ENCODE data around the gene GLRA3. TPM values are rescaled to one million over a fixed set of nuclear protein-coding genes. Genes with fewer than 3 reads are reported as not detected.

The GLRA3 gene
- total and polyA plus RNA-seq, 2 of the 8 experiments (the other 6 are each of a cell fraction or from before 2014, with no cell fraction given): 0.02 TPM; not detected in 1

- Histone ChIP-seq H3K4me2 (ENCODE audit: insufficient read depth in 1 of 2, low read depth in 2 of 2, low read length in 2 of 2) (no peak overlapping the region), H3K23me2 (ENCODE audit: low read depth, low read length) (no peaks in the 10 kb centered on the region; the same call in 1 of the 2 replicates), H2BK15ac (ENCODE audit: low read length) (no peak overlapping the region), H3K14ac (ENCODE audit: insufficient read length) (no peak overlapping the region), H3K4ac (replicated peaks; ENCODE audit: insufficient read length, low read depth, low read length) (no peak overlapping the region), H4K20me1 (replicated peaks in 1 of 2; ENCODE audit: control insufficient read depth in 1 of 2, insufficient read depth in 2 of 2, low read length in 2 of 2) (no peaks in the 10 kb centered on the region), H3K18ac (ENCODE audit: extremely low read depth, low read length) (no peak overlapping the region; the same call in 1 of the 2 replicates), H2BK120ac (replicated peaks; ENCODE audit: low read depth, low read length) (no peak overlapping the region), H3K23ac (ENCODE audit: insufficient read length) (no peak overlapping the region), H2BK12ac (ENCODE audit: low read depth, low read length) (no peak overlapping the region), H3K9me3 (ENCODE audit: insufficient read depth in 2 of 2, low read depth in 1 of 2, low read length in 1 of 2) (peaks cover 3 to 6% of the 10 kb centered on the region in 2 experiments; a peak in 3 of 4 replicates), H3K4me1 (replicated peaks in 1 of 4; ENCODE audit: control insufficient read depth in 3 of 4, insufficient read depth in 4 of 4, low read length in 3 of 4) (peaks cover 0 to 10% (median 1%) of the 10 kb centered on the region in 4 experiments; a peak in 2 of 7 replicates), H3K79me2 (ENCODE audit: control insufficient read depth in 1 of 2, insufficient read depth in 2 of 2, low read length in 2 of 2) (no peaks in the 10 kb centered on the region), H3K4me3 (ENCODE audit: extremely low read depth in 1 of 4, insufficient read depth in 2 of 4, low read depth in 3 of 4, low read length in 4 of 4) (no peak overlapping the region), H4K8ac (ENCODE audit: extremely low read depth, insufficient read depth, low read length) (no peak overlapping the region), H2BK20ac (ENCODE audit: low read length) (no peak overlapping the region), H3K79me1 (ENCODE audit: low read depth, low read length) (no peaks in the 10 kb centered on the region), H2BK5ac (ENCODE audit: low read depth, low read length) (no peak overlapping the region), H2AFZ (ENCODE audit: low read length) (no peak overlapping the region), H3K9ac (replicated peaks in 1 of 4; ENCODE audit: extremely low read depth in 1 of 4, low read depth in 3 of 4, low read length in 3 of 4) (no peak overlapping the region), H3K36me3 (ENCODE audit: control insufficient read depth in 2 of 4, insufficient read depth in 4 of 4, low read length in 3 of 4) (no peaks in the 10 kb centered on the region; a peak in 1 of 8 replicates), H4K91ac (replicated peaks; ENCODE audit: insufficient read length, low read length) (no peak overlapping the region), H3K27ac (ENCODE audit: low read depth, low read length) (no peak overlapping the region), H4K5ac (ENCODE audit: insufficient read length, low read depth, low read length) (peak overlapping the region; percentile 93), H2AK5ac (ENCODE audit: low read depth, low read length) (no peak overlapping the region), H3K27me3 (replicated peaks in 1 of 4; ENCODE audit: control insufficient read depth in 3 of 4, extremely low read depth in 1 of 4, insufficient read depth in 3 of 4, low read length in 3 of 4) (no peaks in the 10 kb centered on the region), H3K56ac (replicated peaks; ENCODE audit: insufficient read length, low read depth, low read length) (no peak overlapping the region)
- DNase-seq (ENCODE audit: low read depth in 1 of 2, low spot score in 2 of 2) (no peak), FAIRE-seq (no peak)
- ChIA-PET CTCF (ENCODE audit: partially characterized antibody) (interaction anchor here (0.7 to 1.6 kb wide), 3 partner anchors 25 to 855 kb away, joined by 3 to 6 read pairs (median 3); no protein-coding TSS in a partner anchor), POLR2A (ENCODE audit: partially characterized antibody) (no interaction called here)
- WGBS, 2 experiments (ENCODE audit: extremely low coverage in 1 of 2, insufficient coverage in 1 of 2, insufficient read length in 1 of 2, insufficient replicate concordance in 2 of 2, low coverage in 1 of 2, low lambda C conversion rate in 2 of 2, missing lambda C conversion rate in 1 of 2): 90% methylated on average over 1 of the region's 1 CpG; no CpG with 5 or more reads in 1 of the 2 experiments
- TF ChIP-seq HDAC2 (IDR thresholded peaks at IDR 0.05; ENCODE audit: borderline replicate concordance in 1 of 2, low read depth in 2 of 2, low read length in 2 of 2) (no peak), PHF8 (conservative IDR thresholded peaks at IDR 0.05; ENCODE audit: low read depth, low read length) (no peak), SIN3A (conservative IDR thresholded peaks at IDR 0.05 in 1 of 2, IDR thresholded peaks at IDR 0.05 in 1 of 2; ENCODE audit: low read depth in 1 of 2, low read length in 2 of 2) (no peak), RAD21 (IDR thresholded peaks at IDR 0.05 in 1 of 2, conservative IDR thresholded peaks at IDR 0.05 in 1 of 2; ENCODE audit: low read depth in 2 of 2, low read length in 2 of 2) (no peak), CHD2 (IDR thresholded peaks at IDR 0.05; ENCODE audit: low read length) (no peak), BCL11A (IDR thresholded peaks at IDR 0.05; ENCODE audit: low read depth in 2 of 2, low read length in 2 of 2) (no peak), MAFK (IDR thresholded peaks at IDR 0.05; ENCODE audit: low read depth, low read length) (no peak), RXRA (IDR thresholded peaks at IDR 0.05; ENCODE audit: insufficient read depth, low read depth, low read length) (no peak), POLR2AphosphoS5 (IDR thresholded peaks at IDR 0.05; ENCODE audit: low read depth, low read length) (no peak), EGR1 (IDR thresholded peaks at IDR 0.05; ENCODE audit: borderline replicate concordance, low read depth, low read length) (no peak), SRF (IDR thresholded peaks at IDR 0.05; ENCODE audit: low read depth, low read length) (no peak), EZH2 (IDR thresholded peaks at IDR 0.05; ENCODE audit: low read depth, low read length, severe bottlenecking) (no peak), BACH1 (IDR thresholded peaks at IDR 0.05; ENCODE audit: low read length) (no peak)
Observed at GRCh38 chr4:174607792-174608191, 221.3 kb downstream of the GLRA3 start.

All from H1 (cell line).